Measurements from ENCODE around the gene LMOD1.

GRCh38 chr1:201914456-201915235 is 31.7 kb downstream of the LMOD1 start:
- TF ChIP-seq TAF1 (IDR thresholded peaks at IDR 0.05; ENCODE audit: low read depth) (no peak), TCF12 (IDR thresholded peaks at IDR 0.05; ENCODE audit: low read depth) (no peak), EP300 (IDR thresholded peaks at IDR 0.05; ENCODE audit: borderline replicate concordance) (no peak), EGR1 (IDR thresholded peaks at IDR 0.05) (no peak), TEAD4 (IDR thresholded peaks at IDR 0.05) (no peak), YY1 (IDR thresholded peaks at IDR 0.05; ENCODE audit: low read depth) (no peak), RAD21 (IDR thresholded peaks at IDR 0.05; ENCODE audit: low read depth) (no peak), FOXM1 (IDR thresholded peaks at IDR 0.05; ENCODE audit: borderline replicate concordance, low read depth) (no peak), CREB1 (IDR thresholded peaks at IDR 0.05; ENCODE audit: low read depth) (no peak), CEBPB (IDR thresholded peaks at IDR 0.05) (no peak), ZBTB7A (IDR thresholded peaks at IDR 0.05; ENCODE audit: low read depth) (no peak)
- TF ChIP-seq, protein P1, sequence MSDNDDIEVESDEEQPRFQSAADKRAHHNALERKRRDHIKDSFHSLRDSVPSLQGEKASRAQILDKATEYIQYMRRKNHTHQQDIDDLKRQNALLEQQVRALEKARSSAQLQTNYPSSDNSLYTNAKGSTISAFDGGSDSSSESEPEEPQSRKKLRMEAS (IDR thresholded peaks at IDR 0.05): no peak
- TF ChIP-seq, protein P2, sequence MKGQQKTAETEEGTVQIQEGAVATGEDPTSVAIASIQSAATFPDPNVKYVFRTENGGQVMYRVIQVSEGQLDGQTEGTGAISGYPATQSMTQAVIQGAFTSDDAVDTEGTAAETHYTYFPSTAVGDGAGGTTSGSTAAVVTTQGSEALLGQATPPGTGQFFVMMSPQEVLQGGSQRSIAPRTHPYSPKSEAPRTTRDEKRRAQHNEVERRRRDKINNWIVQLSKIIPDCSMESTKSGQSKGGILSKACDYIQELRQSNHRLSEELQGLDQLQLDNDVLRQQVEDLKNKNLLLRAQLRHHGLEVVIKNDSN (IDR thresholded peaks at IDR 0.05): no peak
- TF ChIP-seq, protein P3, sequence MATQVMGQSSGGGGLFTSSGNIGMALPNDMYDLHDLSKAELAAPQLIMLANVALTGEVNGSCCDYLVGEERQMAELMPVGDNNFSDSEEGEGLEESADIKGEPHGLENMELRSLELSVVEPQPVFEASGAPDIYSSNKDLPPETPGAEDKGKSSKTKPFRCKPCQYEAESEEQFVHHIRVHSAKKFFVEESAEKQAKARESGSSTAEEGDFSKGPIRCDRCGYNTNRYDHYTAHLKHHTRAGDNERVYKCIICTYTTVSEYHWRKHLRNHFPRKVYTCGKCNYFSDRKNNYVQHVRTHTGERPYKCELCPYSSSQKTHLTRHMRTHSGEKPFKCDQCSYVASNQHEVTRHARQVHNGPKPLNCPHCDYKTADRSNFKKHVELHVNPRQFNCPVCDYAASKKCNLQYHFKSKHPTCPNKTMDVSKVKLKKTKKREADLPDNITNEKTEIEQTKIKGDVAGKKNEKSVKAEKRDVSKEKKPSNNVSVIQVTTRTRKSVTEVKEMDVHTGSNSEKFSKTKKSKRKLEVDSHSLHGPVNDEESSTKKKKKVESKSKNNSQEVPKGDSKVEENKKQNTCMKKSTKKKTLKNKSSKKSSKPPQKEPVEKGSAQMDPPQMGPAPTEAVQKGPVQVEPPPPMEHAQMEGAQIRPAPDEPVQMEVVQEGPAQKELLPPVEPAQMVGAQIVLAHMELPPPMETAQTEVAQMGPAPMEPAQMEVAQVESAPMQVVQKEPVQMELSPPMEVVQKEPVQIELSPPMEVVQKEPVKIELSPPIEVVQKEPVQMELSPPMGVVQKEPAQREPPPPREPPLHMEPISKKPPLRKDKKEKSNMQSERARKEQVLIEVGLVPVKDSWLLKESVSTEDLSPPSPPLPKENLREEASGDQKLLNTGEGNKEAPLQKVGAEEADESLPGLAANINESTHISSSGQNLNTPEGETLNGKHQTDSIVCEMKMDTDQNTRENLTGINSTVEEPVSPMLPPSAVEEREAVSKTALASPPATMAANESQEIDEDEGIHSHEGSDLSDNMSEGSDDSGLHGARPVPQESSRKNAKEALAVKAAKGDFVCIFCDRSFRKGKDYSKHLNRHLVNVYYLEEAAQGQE (IDR thresholded peaks at IDR 0.05; ENCODE audit: low read depth): no peak

Measured in Ishikawa (cell line).